NCI-H1048 (cell line): Measurements from ENCODE around the gene FOXP2.
A peak's percentile ranks its signal among the peaks of the same experiment; 100 is the strongest.

Source experiments
- DNase-seq: peaks from one replicate; lab custom pipeline; 2025; lab: John Stamatoyannopoulos, UW

Gene FOXP2

GRCh38 chr7:114657279-114657678 lies 242.7 kb downstream of the FOXP2 start:
- no peak for DNase-seq

- DNase-seq: no peak
Observed at GRCh38 chr7:114658216-114658615, 243.6 kb downstream of the FOXP2 start.

- DNase-seq: no peak
Observed at GRCh38 chr7:114659409-114660125, 245.0 kb downstream of the FOXP2 start.

- no peak for DNase-seq
Observed at GRCh38 chr7:114660126-114660486, 245.5 kb downstream of the FOXP2 start.

- DNase-seq: no peak
Observed at GRCh38 chr7:114660753-114661152, 246.1 kb downstream of the FOXP2 start.

GRCh38 chr7:114662002-114662677 lies 247.5 kb downstream of the FOXP2 start:
- no peak for DNase-seq

- DNase-seq: peak; percentile 13
Observed at GRCh38 chr7:114663502-114663901, 248.9 kb downstream of the FOXP2 start.

GRCh38 chr7:114670676-114671075 lies 256.1 kb downstream of the FOXP2 start:
- no peak for DNase-seq

- DNase-seq: no peak
Observed at GRCh38 chr7:114671563-114672123, 257.0 kb downstream of the FOXP2 start.

- no peak for DNase-seq
Observed at GRCh38 chr7:114678116-114678515, 263.5 kb downstream of the FOXP2 start.

GRCh38 chr7:114687238-114687637 lies 272.6 kb downstream of the FOXP2 start:
- no peak for DNase-seq

GRCh38 chr7:114688443-114689055 lies 273.9 kb downstream of the FOXP2 start:
- no peak for DNase-seq

GRCh38 chr7:114689406-114689805 lies 274.8 kb downstream of the FOXP2 start:
- DNase-seq: no peak

GRCh38 chr7:114691605-114692004 lies 277.0 kb downstream of the FOXP2 start:
- no peak for DNase-seq

- DNase-seq: no peak
Observed at GRCh38 chr7:114695182-114695581, 280.6 kb downstream of the FOXP2 start.

- no peak for DNase-seq
Observed at GRCh38 chr7:114700247-114700928, 285.8 kb downstream of the FOXP2 start.

- DNase-seq: no peak
Observed at GRCh38 chr7:114703677-114704076, 289.1 kb downstream of the FOXP2 start.

- no peak for DNase-seq
Observed at GRCh38 chr7:114708646-114709045, 294.0 kb downstream of the FOXP2 start.

- DNase-seq: no peak
Observed at GRCh38 chr7:114710499-114710898, 295.9 kb downstream of the FOXP2 start.

- DNase-seq: no peak
Observed at GRCh38 chr7:114711241-114711640, 296.6 kb downstream of the FOXP2 start.

GRCh38 chr7:114715907-114716306 lies 301.3 kb downstream of the FOXP2 start:
- no peak for DNase-seq

- DNase-seq: no peak
Observed at GRCh38 chr7:114718861-114719260, 304.2 kb downstream of the FOXP2 start.
